ENCODE data around the gene GFOD2. TPM values are rescaled to one million over a fixed set of nuclear protein-coding genes. Genes with fewer than 3 reads are reported as not detected.

The GFOD2 gene
- total and polyA plus RNA-seq, 2 of the 8 experiments (the other 6 are each of a cell fraction or from before 2014, with no cell fraction given): 21.4 to 33.2 TPM

- TF ChIP-seq CHD7 (IDR thresholded peaks at IDR 0.05; ENCODE audit: insufficient replicate concordance, low read length) (no peak), SIN3A (conservative IDR thresholded peaks at IDR 0.05 in 1 of 2, IDR thresholded peaks at IDR 0.05 in 1 of 2; ENCODE audit: low read depth in 1 of 2, low read length in 2 of 2) (no peak)
Measured at GRCh38 chr16:67672306-67672705, 46.8 kb downstream of the GFOD2 start (continued).

All from H1 (cell line).